Pancreas (tissue), 10 donors: ENCODE measurements around the gene SIX4. TPM values are rescaled to one million over a fixed set of nuclear protein-coding genes. Genes with fewer than 3 reads are reported as not detected.

ENCODE experiments used
- ATAC-seq, 4 donors: fragments of 200-7000 bp; cut with Tn5 transposase; one replicate each; pipeline versions ENCODE4 v1.8.0 to v1.9.1; 2020; ENCODE audit warnings: mild to moderate bottlenecking in 4 of 4, moderate library complexity in 4 of 4
- DNase-seq, 6 donors: peaks; one replicate each; pipeline ENCODE4 v3.0.0-alpha.2; 2020
- FAIRE-seq: peaks from 2 replicates; lab custom pipeline; 2012; peaks lifted over from hg19 to GRCh38; lab: Jason Lieb, UNC
- H3K27ac ChIP-seq, 4 donors: fragments of 200-600 bp; sonication (generic); 1 replicate in 3 of 4; 2 replicates in 1 of 4; pipeline versions ENCODE4 v1.5.0 to v1.8.0; 2020
- H3K27me3 ChIP-seq, 4 donors: fragments of 200-600 bp; one replicate each; pipeline ENCODE4 v1.8.0; 2021
- H3K36me3 ChIP-seq, 3 donors: fragments of 200-600 bp; sonication (generic) in 1 of 3; one replicate each; pipeline versions ENCODE4 v1.5.0 to v1.8.0; 2020 to 2021
- H3K4me1 ChIP-seq, 3 donors: fragments of 200-600 bp; one replicate each; pipeline ENCODE4 v1.8.0; 2021
- H3K4me3 ChIP-seq, 4 donors: fragments of 200-600 bp; sonication (generic) in 2 of 4; one replicate each; pipeline versions ENCODE4 v1.5.0 to v1.8.0; 2020 to 2021
- H3K9me3 ChIP-seq, 4 donors: fragments of 200-600 bp; one replicate each; pipeline ENCODE4 v1.8.0; 2021
- WGBS, 2 donors: extraction: QIAGEN DNeasy Blood & Tissue Kit; methylation state at CpG; one replicate each; pipeline ENCODE4 v1.1.7; 2013; 5-methylcytosine and 5-hydroxymethylcytosine counted together
- intact Hi-C, 3 donors: fragments of 100-400 bp; cut with DNase I; formaldehyde crosslinking; loops; one replicate each; pipeline versions ENCODE4 v1.11.1 to v1.14.2; 2022
- polyA plus RNA-seq, 2 donors: library from polyadenylated mRNA; stranded (reverse); fragments of 200-250 nt; gene quantifications; one replicate each; pipeline ENCODE4 v1.2.3, GENCODE V29; 2013
- total RNA-seq, 6 donors: library from RNA; stranded (reverse); fragmentation: NEBNext Ultra II Directional in 4 of 6; extraction: Animal tissue kit (Norgen Biotek cat#: 25700) in 4 of 6; gene quantifications; one replicate each; pipeline versions ENCODE4 v1.2.1 to v1.2.4, GENCODE V29; 2021 to 2023
- TF ChIP-seq, protein P1 (sequence below), 4 donors: fragments of 200-600 bp; sonication (generic) in 3 of 4; IDR thresholded peaks; one replicate each; pipeline versions ENCODE4 v1.5.0 to v1.8.0; 2021; ENCODE audit warnings: antibody characterized with exemption in 4 of 4
- donor health status: healthy with polysubstance abuse.
- donor health status: DM: no; HTN: no; CAD: no; lungs with moderate emphysema.
- donor health status: DM: no; HTN: no; CAD: no.
- donor health status: control.
- donor health status: control.
- donor health status: Bipolar disorder and iron deficiency.
- donor health status: DM: yes; HTN: yes; CAD: no.
- donor health status: DM: no; HTN: no; CAD: no.
- donor health status: DM: no; HTN: no; CAD: no.
- donor health status: DM: yes; HTN: yes; CAD: no.

SIX4 gene
- total and polyA plus RNA-seq, 8 donors = 0.33 to 4.1 (median 2.2) TPM

DNA sequence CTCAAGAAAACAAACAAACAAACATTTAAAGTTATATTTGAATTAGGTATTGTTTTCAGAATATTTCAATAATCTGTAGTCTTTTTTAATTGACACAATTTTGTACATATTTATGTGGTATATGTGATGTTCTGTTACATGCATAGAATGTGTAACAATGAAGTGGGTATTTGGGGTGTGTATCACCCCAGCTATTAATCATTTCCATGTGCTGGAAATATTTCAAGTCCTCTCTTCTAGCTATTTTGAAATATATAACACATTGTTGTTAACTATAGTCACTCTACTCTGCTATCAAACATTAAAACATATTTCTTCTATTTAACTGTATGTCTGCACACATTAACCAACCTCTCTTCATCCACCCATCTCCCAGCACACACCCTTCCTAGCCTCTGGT is 42.9 kb downstream of the SIX4 start:
- no peak for FAIRE-seq
- H3K27ac ChIP-seq = no peak overlapping the region
- no peak for DNase-seq
- intact Hi-C loops = no loop called here
- H3K4me1 ChIP-seq = no peaks in the 10 kb centered on the region
- no peaks in the 10 kb centered on the region for H3K9me3 ChIP-seq
- no peaks in the 10 kb centered on the region for H3K36me3 ChIP-seq
- H3K4me3 ChIP-seq = no peak overlapping the region
- TF ChIP-seq, protein P1, sequence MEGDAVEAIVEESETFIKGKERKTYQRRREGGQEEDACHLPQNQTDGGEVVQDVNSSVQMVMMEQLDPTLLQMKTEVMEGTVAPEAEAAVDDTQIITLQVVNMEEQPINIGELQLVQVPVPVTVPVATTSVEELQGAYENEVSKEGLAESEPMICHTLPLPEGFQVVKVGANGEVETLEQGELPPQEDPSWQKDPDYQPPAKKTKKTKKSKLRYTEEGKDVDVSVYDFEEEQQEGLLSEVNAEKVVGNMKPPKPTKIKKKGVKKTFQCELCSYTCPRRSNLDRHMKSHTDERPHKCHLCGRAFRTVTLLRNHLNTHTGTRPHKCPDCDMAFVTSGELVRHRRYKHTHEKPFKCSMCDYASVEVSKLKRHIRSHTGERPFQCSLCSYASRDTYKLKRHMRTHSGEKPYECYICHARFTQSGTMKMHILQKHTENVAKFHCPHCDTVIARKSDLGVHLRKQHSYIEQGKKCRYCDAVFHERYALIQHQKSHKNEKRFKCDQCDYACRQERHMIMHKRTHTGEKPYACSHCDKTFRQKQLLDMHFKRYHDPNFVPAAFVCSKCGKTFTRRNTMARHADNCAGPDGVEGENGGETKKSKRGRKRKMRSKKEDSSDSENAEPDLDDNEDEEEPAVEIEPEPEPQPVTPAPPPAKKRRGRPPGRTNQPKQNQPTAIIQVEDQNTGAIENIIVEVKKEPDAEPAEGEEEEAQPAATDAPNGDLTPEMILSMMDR (IDR thresholded peaks at IDR 0.05) = no peak
- H3K27me3 ChIP-seq = no peaks in the 10 kb centered on the region
- no peak for ATAC-seq

- FAIRE-seq (no peak), ATAC-seq (no peak), DNase-seq (no peak)
- Histone ChIP-seq H3K4me3 (no peak overlapping the region), H3K27me3 (no peaks in the 10 kb centered on the region), H3K9me3 (no peaks in the 10 kb centered on the region), H3K27ac (no peak overlapping the region), H3K4me1 (no peaks in the 10 kb centered on the region), H3K36me3 (no peaks in the 10 kb centered on the region)
- 92 to 93% methylated on average over 3 of the region's 3 CpGs for WGBS, 2 donors
- TF ChIP-seq, protein P1 (IDR thresholded peaks at IDR 0.05) = no peak
- intact Hi-C loops = no loop called here
These were observed 43.6 kb downstream of the SIX4 start for GRCh38 chr14:60680511-60680910.

DNA sequence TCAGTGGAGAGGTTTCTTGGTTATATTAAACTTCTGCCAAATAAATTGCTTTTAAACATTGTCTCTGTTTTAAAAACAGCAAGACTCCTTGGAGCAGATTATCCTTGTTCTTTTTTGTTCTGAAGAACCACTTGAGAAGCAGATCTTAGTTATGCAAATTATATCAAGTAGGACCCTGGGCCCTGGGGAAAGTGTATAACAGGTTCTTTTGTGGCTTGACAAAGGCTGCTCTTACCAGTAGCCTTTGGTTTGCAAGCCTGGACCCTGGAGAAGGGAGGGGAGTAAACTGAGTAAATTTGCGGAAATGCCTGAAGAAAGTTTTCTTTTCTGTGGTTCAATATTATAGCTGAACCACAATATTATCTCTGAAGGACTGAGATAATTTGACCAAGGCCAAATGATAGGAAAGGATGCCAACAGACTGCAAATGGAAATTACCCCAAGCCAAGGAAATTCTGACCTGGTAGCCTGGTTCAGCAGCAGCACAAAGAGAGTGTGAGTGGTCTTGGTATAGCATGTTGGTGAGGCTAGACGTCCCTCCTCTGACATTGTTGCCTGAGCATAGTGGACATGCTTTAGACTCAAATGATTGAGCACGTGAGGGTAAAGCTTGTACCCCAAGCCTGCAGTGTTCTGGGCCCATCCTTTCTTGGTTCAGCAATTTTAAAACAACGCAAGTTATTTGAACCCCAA is 44.4 kb downstream of the SIX4 start:
- no peaks in the 10 kb centered on the region for H3K4me1 ChIP-seq
- WGBS, 2 donors = 66 to 68% methylated on average over 4 of the region's 4 CpGs
- DNase-seq (no peak), FAIRE-seq (no peak), ATAC-seq (no peak)
- H3K36me3 ChIP-seq = no peaks in the 10 kb centered on the region
- TF ChIP-seq, protein P1 (IDR thresholded peaks at IDR 0.05) = no peak
- no peaks in the 10 kb centered on the region for H3K9me3 ChIP-seq
- no peaks in the 10 kb centered on the region for H3K27me3 ChIP-seq
- H3K4me3 ChIP-seq = no peak overlapping the region
- intact Hi-C loops = no loop called here
- H3K27ac ChIP-seq = no peak overlapping the region

GRCh38 chr14:60677701-60678100 is 46.5 kb downstream of the SIX4 start:
- no peaks in the 10 kb centered on the region for H3K9me3 ChIP-seq
- H3K36me3 ChIP-seq = no peaks in the 10 kb centered on the region
- no peak overlapping the region for H3K27ac ChIP-seq
- no peak for FAIRE-seq
- TF ChIP-seq, protein P1 (IDR thresholded peaks at IDR 0.05) = no peak
- H3K4me3 ChIP-seq = no peak overlapping the region
- H3K4me1 ChIP-seq = no peaks in the 10 kb centered on the region
- intact Hi-C loops = no loop called here
- no peak for DNase-seq
- no peaks in the 10 kb centered on the region for H3K27me3 ChIP-seq
- ATAC-seq = no peak

DNA sequence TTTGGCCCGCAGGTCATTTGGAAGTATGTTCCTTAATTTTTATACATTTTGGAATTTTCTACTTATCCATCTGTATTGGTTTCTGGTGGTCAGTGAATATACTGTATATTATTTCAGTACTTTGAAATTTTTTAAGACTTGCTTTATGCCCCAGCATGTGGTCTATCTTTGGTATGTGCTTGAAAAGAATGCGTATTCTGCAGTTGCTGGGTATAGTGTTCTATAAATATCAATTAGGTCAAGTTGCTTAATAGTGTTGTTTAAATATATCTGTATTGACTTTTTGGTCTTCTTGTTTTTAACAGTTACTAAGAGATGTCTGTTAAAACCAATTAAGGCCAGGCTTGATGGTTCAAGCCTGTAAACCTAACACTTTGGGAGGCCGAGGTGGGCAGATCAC is 53.2 kb downstream of the SIX4 start:
- Histone ChIP-seq H3K9me3 (no peaks in the 10 kb centered on the region), H3K4me1 (no peaks in the 10 kb centered on the region), H3K36me3 (no peaks in the 10 kb centered on the region), H3K4me3 (no peak overlapping the region), H3K27ac (no peak overlapping the region), H3K27me3 (no peaks in the 10 kb centered on the region)
- 65 to 78% methylated on average over 3 of the region's 3 CpGs for WGBS, 2 donors
- intact Hi-C loops = no loop called here
- TF ChIP-seq, protein P1 (IDR thresholded peaks at IDR 0.05) = no peak
- DNase-seq (no peak), ATAC-seq (no peak), FAIRE-seq (no peak)
